PFSK-1 (cell line): ENCODE measurements around the gene DLD.

ENCODE experiments used
- FOXP2 ChIP-seq: optimal IDR thresholded peaks from 2 replicates; pipeline ENCODE3; 2011; ENCODE audit warnings: borderline replicate concordance, control low read depth, inconsistent platforms; ENCODE audit not compliant: insufficient read depth; ENCODE audit errors: extremely low read length, extremely low read depth
- POLR2AphosphoS5 ChIP-seq: IDR thresholded peaks from 2 replicates; pipeline ENCODE4 v1.6.1; 2012; ENCODE audit warnings: low read depth, mild to moderate bottlenecking, control low read depth, low read length, moderate library complexity
- REST ChIP-seq, 2 experiments: IDR thresholded peaks; 2 replicates each; pipeline versions ENCODE4 v1.6.1 to v1.8.0; 2011 to 2012; ENCODE audit warnings: low read depth in 2 of 2, low read length in 2 of 2, control low read depth in 1 of 2, inconsistent platforms in 1 of 2, mild to moderate bottlenecking in 1 of 2, moderate library complexity in 1 of 2; ENCODE audit not compliant: insufficient read depth in 1 of 2
- SIN3A ChIP-seq: IDR thresholded peaks from 2 replicates; pipeline ENCODE4 v1.6.1; 2012; ENCODE audit warnings: mild to moderate bottlenecking, low read length, moderate library complexity, borderline replicate concordance; ENCODE audit not compliant: insufficient read depth
- TAF1 ChIP-seq: IDR thresholded peaks from 2 replicates; pipeline ENCODE4 v1.6.1; 2012; ENCODE audit warnings: low read length, control low read depth, borderline replicate concordance; ENCODE audit not compliant: insufficient read depth

DLD gene

GRCh38 chr7:107847168-107847835, 43.7 kb upstream of the DLD start:
- no peak for TF ChIP-seq REST (IDR thresholded peaks at IDR 0.05; ENCODE audit: insufficient read depth in 1 of 2, low read depth in 2 of 2, low read length in 2 of 2)
- no peak for TF ChIP-seq FOXP2
- TF ChIP-seq SIN3A: no peak
- no peak for TF ChIP-seq TAF1
- TF ChIP-seq POLR2AphosphoS5: no peak

GRCh38 chr7:107850216-107850615, 40.8 kb upstream of the DLD start:
- TF ChIP-seq TAF1 (no peak), FOXP2 (no peak), SIN3A (no peak)

GRCh38 chr7:107850643-107851042, 40.3 kb upstream of the DLD start:
- no peak for TF ChIP-seq SIN3A
- no peak for TF ChIP-seq POLR2AphosphoS5
- TF ChIP-seq FOXP2: no peak
- no peak for TF ChIP-seq REST (IDR thresholded peaks at IDR 0.05; ENCODE audit: insufficient read depth in 1 of 2, low read depth in 2 of 2, low read length in 2 of 2)
- no peak for TF ChIP-seq TAF1

- TF ChIP-seq POLR2AphosphoS5: no peak
- TF ChIP-seq TAF1: no peak
- TF ChIP-seq SIN3A: no peak
- no peak for TF ChIP-seq FOXP2
These were observed 36.5 kb upstream of the DLD start for GRCh38 chr7:107854454-107854853.

GRCh38 chr7:107854989-107855388, 36.0 kb upstream of the DLD start:
- TF ChIP-seq TAF1 (no peak), SIN3A (no peak), FOXP2 (no peak), POLR2AphosphoS5 (no peak), REST (IDR thresholded peaks at IDR 0.05; ENCODE audit: insufficient read depth in 1 of 2, low read depth in 2 of 2, low read length in 2 of 2) (no peak)

GRCh38 chr7:107856806-107857540, 34.0 kb upstream of the DLD start:
- TF ChIP-seq FOXP2 (no peak), SIN3A (no peak), POLR2AphosphoS5 (no peak), TAF1 (no peak), REST (IDR thresholded peaks at IDR 0.05; ENCODE audit: insufficient read depth in 1 of 2, low read depth in 2 of 2, low read length in 2 of 2) (no peak)
